OCI-LY7 (cell line): ENCODE results near the gene ATP11A. TPM values are rescaled to one million over a fixed set of nuclear protein-coding genes. Genes with fewer than 3 reads are reported as not detected.

Experiments
- BruUV-seq: library from RNA; stranded (reverse); fragments of 400-500 nt; replicated peaks from 2 replicates; lab custom pipeline; 2021; lab: Mats Ljungman, UMichigan
- CTCF ChIA-PET: fragments of 300-600 bp; sonication (Branson Sonifier 250); formaldehyde crosslinking; loops from one replicate; lab custom pipeline; 2022; ENCODE audit warnings: antibody characterized with exemption; ENCODE audit not compliant: unreplicated experiment; lab: Charles Lee
- POLR2A ChIA-PET: fragments of 300-600 bp; sonication (Branson Sonifier 250); formaldehyde crosslinking; loops from one replicate; lab custom pipeline; 2022; ENCODE audit warnings: antibody characterized with exemption; lab: Charles Lee
- DNase-seq: peaks from one replicate; pipeline ENCODE4 v3.0.0-alpha.2; 2015; ENCODE audit warnings: low spot score
- H2AFZ ChIP-seq: fragments of 200-600 bp; sonication (generic), shearing (Covaris generic); 2 replicates; pipeline ENCODE4 v1.6.1; 2014; ENCODE audit warnings: mild to moderate bottlenecking, antibody characterized with exemption, low read length, moderate library complexity
- H3K27ac ChIP-seq: fragments of 200-600 bp; sonication (generic); 2 replicates; pipeline ENCODE4 v1.5.1; 2014; ENCODE audit warnings: mixed run types, low read depth, mild to moderate bottlenecking, moderate library complexity, low read length, inconsistent platforms; ENCODE audit not compliant: poor library complexity, severe bottlenecking
- H3K36me3 ChIP-seq: fragments of 200-600 bp; sonication (generic); 2 replicates; pipeline ENCODE4 v1.6.1; 2014; ENCODE audit warnings: mild to moderate bottlenecking, antibody characterized with exemption, low read length, moderate library complexity, mixed read lengths; ENCODE audit not compliant: insufficient read depth
- H3K4me1 ChIP-seq: fragments of 200-600 bp; sonication (generic); 2 replicates; pipeline ENCODE4 v1.5.1; 2014; ENCODE audit warnings: mild to moderate bottlenecking, low read length; ENCODE audit not compliant: insufficient read depth, poor library complexity, severe bottlenecking
- H3K4me2 ChIP-seq: fragments of 200-600 bp; sonication (generic); 2 replicates; pipeline ENCODE4 v1.6.1; 2014; ENCODE audit warnings: mild to moderate bottlenecking, low read length
- H3K4me3 ChIP-seq: fragments of 200-600 bp; sonication (generic); 2 replicates; pipeline ENCODE4 v1.5.1; 2014; ENCODE audit warnings: mild to moderate bottlenecking, low read depth, low read length; ENCODE audit not compliant: poor library complexity, severe bottlenecking
- H3K79me2 ChIP-seq: fragments of 200-600 bp; sonication (generic); 2 replicates; pipeline ENCODE4 v1.6.1; 2016; ENCODE audit warnings: low read depth, mild to moderate bottlenecking, low read length, moderate library complexity, mixed read lengths; ENCODE audit not compliant: insufficient read depth
- H3K9me2 ChIP-seq: fragments of 200-600 bp; sonication (generic); 2 replicates; pipeline ENCODE4 v1.6.1; 2016; ENCODE audit warnings: mild to moderate bottlenecking, low read length, mixed read lengths; ENCODE audit not compliant: insufficient read depth
- H3K9me3 ChIP-seq: fragments of 200-600 bp; sonication (generic); 2 replicates; pipeline ENCODE4 v1.6.1; 2014; ENCODE audit warnings: mild to moderate bottlenecking, mixed run types, low read length, mixed read lengths
- H4K20me1 ChIP-seq: fragments of 200-600 bp; sonication (generic); 2 replicates; pipeline ENCODE4 v1.6.1; 2014; ENCODE audit warnings: mild to moderate bottlenecking, antibody characterized with exemption, low read length, moderate library complexity, mixed read lengths; ENCODE audit not compliant: insufficient read depth
- CTCF ChIP-seq: fragments of 200-600 bp; sonication (generic); conservative IDR thresholded peaks from 2 replicates; pipeline ENCODE4 v1.5.1; 2014; ENCODE audit warnings: mild to moderate bottlenecking, antibody characterized with exemption, low read length, moderate library complexity, mixed read lengths
- EZH2phosphoT487 ChIP-seq: fragments of 200-600 bp; sonication (generic); IDR thresholded peaks from 2 replicates; pipeline ENCODE4 v1.6.1; 2018; ENCODE audit warnings: low read depth, borderline replicate concordance, mild to moderate bottlenecking, mixed run types, antibody characterized with exemption, low read length, moderate library complexity, mixed read lengths
- intact Hi-C: fragments of 100-400 bp; cut with micrococcal nuclease; formaldehyde crosslinking; loops from one replicate; pipeline ENCODE4 v1.10.0; 2022; ENCODE audit not compliant: unreplicated experiment
- total RNA-seq, 2 experiments: library from RNA; depleted of rRNA in 1 of 2; stranded (reverse); fragments of >200 nt in 1 of 2; shearing (Covaris generic) in 1 of 2; gene quantifications; 2 replicates each; pipeline ENCODE4 v1.2.3, GENCODE V29; 2014 to 2022

ATP11A gene
- total RNA-seq, 2 experiments from 2014 or later: 8.8 to 23.1 TPM

- Histone ChIP-seq H3K9me3 (no peaks in the 10 kb centered on the region), H3K4me2 (no peak overlapping the region), H4K20me1 (no peaks in the 10 kb centered on the region), H3K27ac (no peak overlapping the region), H3K4me3 (no peak overlapping the region), H3K4me1 (no peaks in the 10 kb centered on the region), H2AFZ (no peak overlapping the region), H3K9me2 (no peaks in the 10 kb centered on the region), H3K79me2 (no peaks in the 10 kb centered on the region), H3K36me3 (no peaks in the 10 kb centered on the region; the same call in none of the 2 replicates)
- no TSS peak for BruUV-seq
- TF ChIP-seq EZH2phosphoT487: no peak
- no peak for TF ChIP-seq CTCF
- CTCF ChIA-PET: no interaction called here
- intact Hi-C loops: no loop called here
- POLR2A ChIA-PET: no interaction called here
- no peak for DNase-seq
Measured at GRCh38 chr13:112831196-112831595, 141.4 kb downstream of the ATP11A start.

GRCh38 chr13:112831801-112832200 lies 142.0 kb downstream of the ATP11A start:
- intact Hi-C loops: no loop called here

GRCh38 chr13:112832811-112833210 lies 143.0 kb downstream of the ATP11A start:
- BruUV-seq: no TSS peak
- DNase-seq: no peak
- Histone ChIP-seq H2AFZ (no peak overlapping the region), H3K4me2 (no peak overlapping the region), H3K4me3 (no peak overlapping the region), H3K9me3 (no peaks in the 10 kb centered on the region), H3K9me2 (no peaks in the 10 kb centered on the region), H4K20me1 (no peaks in the 10 kb centered on the region), H3K27ac (no peak overlapping the region), H3K4me1 (no peaks in the 10 kb centered on the region), H3K79me2 (no peaks in the 10 kb centered on the region), H3K36me3 (no peaks in the 10 kb centered on the region; the same call in 1 of the 2 replicates)
- TF ChIP-seq EZH2phosphoT487: no peak
- no peak for TF ChIP-seq CTCF
- CTCF ChIA-PET: no interaction called here
- intact Hi-C loops: no loop called here
- POLR2A ChIA-PET: no interaction called here

More at GRCh38 chr13:112831801-112832200, 142.0 kb downstream of the ATP11A start:
- CTCF ChIA-PET: no interaction called here
- no peak for DNase-seq
- Histone ChIP-seq H4K20me1 (no peaks in the 10 kb centered on the region), H3K27ac (no peak overlapping the region), H3K9me3 (no peaks in the 10 kb centered on the region), H3K4me2 (no peak overlapping the region), H3K4me1 (no peaks in the 10 kb centered on the region), H2AFZ (no peak overlapping the region), H3K9me2 (no peaks in the 10 kb centered on the region), H3K79me2 (no peaks in the 10 kb centered on the region), H3K36me3 (no peaks in the 10 kb centered on the region; the same call in none of the 2 replicates), H3K4me3 (no peak overlapping the region)
- no TSS peak for BruUV-seq
- POLR2A ChIA-PET: interaction anchor here (0.6 kb wide), 1 partner anchor 9 kb away, joined by 3 read pairs; no protein-coding TSS in a partner anchor
- TF ChIP-seq EZH2phosphoT487: no peak
